Measurements from ENCODE around the gene MAPK8IP3.

The MAPK8IP3 gene

DNA sequence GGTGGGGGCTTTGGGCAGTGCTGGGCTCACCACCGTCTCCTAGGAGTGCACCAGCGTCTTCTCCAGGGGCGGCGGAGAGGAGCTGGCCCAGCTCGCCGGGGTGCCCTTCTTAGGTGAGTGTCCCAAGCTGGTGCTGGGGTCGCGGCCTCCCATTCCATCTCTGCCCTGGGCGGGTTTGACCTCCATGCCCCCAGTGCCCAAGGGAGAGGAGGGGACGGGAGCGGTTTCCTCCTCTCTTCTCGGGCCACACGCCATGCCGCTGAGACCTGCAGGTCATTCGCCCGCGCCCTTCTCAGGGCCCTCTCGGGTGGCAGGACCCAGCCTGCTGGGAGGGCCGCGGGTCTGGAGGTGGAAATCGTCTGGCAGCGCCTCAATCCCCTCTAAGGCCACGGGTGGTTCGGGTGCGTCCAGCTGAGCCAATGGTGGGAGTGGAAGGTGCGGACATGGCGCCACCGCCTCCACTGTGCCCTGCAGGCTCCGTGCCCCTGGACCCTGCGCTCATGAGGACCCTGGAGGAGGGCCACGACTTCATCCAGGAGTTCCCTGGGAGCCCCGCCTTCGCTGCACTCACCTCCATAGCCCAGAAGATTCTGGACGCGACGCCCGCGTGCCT, 82.2 kb downstream of the MAPK8IP3 start:
- no peak overlapping the region for H3K27ac ChIP-seq (ENCODE audit: insufficient read depth in 1 of 2, low read depth in 1 of 2, low read length in 2 of 2, poor library complexity in 1 of 2, severe bottlenecking in 2 of 2)
- H3K36me3 ChIP-seq (ENCODE audit: control insufficient read depth in 4 of 4, insufficient read depth in 4 of 4, low read length in 3 of 4): peaks cover 0 to 64% (median 38%) of the 10 kb centered on the region in 4 experiments
- 95% methylated on average over 25 of the region's 38 CpGs for WGBS (ENCODE audit: insufficient coverage)
- no peak for DNase-seq
- ChIA-PET CTCF (no interaction called here), POLR2A (no interaction called here)
- H3K4me1 ChIP-seq (ENCODE audit: control extremely low read depth in 1 of 4, control insufficient read depth in 4 of 4, insufficient read depth in 4 of 4, low read length in 3 of 4): peaks cover 0 to 10% (median 9%) of the 10 kb centered on the region in 4 experiments
- H3K4me3 ChIP-seq (ENCODE audit: control insufficient read depth in 1 of 7, extremely low read depth in 1 of 7, insufficient read depth in 4 of 7, low read depth in 2 of 7, low read length in 6 of 7): no peak overlapping the region
- no peaks in the 10 kb centered on the region for H3K27me3 ChIP-seq (replicated peaks in 2 of 5; ENCODE audit: control insufficient read depth in 4 of 5, insufficient read depth in 5 of 5, low read length in 4 of 5)
- no peaks in the 10 kb centered on the region for H3K9me3 ChIP-seq (ENCODE audit: control extremely low read depth in 1 of 5, control insufficient read depth in 4 of 5, insufficient read depth in 2 of 5, low read depth in 1 of 5, low read length in 4 of 5)

DNA sequence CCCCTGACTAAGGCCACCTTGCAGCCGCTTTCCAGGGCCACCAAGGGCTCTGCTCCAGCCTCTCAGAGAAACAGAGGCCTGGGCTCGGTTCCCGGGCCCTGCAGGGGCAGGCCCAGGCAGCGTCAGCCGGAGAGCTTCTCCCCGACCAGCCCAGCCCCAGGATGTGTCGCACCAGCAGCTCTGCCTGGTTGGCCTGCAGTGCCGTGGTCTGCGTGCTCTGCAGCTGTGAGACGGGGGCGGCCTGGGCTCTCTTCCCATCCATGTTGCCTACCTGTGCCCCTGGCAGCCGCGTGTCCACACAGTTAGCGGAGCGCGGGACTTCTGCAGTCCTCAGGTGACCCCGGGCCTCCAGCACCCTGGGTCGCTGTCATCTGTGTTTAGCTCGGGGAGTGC, 82.7 kb downstream of the MAPK8IP3 start:
- CTCF ChIA-PET: no interaction called here
- Histone ChIP-seq H3K27me3 (replicated peaks in 2 of 5; ENCODE audit: control insufficient read depth in 4 of 5, insufficient read depth in 5 of 5, low read length in 4 of 5) (no peaks in the 10 kb centered on the region), H3K4me3 (ENCODE audit: control insufficient read depth in 1 of 7, extremely low read depth in 1 of 7, insufficient read depth in 4 of 7, low read depth in 2 of 7, low read length in 6 of 7) (no peak overlapping the region), H3K27ac (ENCODE audit: insufficient read depth in 1 of 2, low read depth in 1 of 2, low read length in 2 of 2, poor library complexity in 1 of 2, severe bottlenecking in 2 of 2) (no peak overlapping the region), H3K4me1 (ENCODE audit: control extremely low read depth in 1 of 4, control insufficient read depth in 4 of 4, insufficient read depth in 4 of 4, low read length in 3 of 4) (peaks cover 0 to 7% (median 5%) of the 10 kb centered on the region in 4 experiments), H3K9me3 (ENCODE audit: control extremely low read depth in 1 of 5, control insufficient read depth in 4 of 5, insufficient read depth in 2 of 5, low read depth in 1 of 5, low read length in 4 of 5) (no peaks in the 10 kb centered on the region), H3K36me3 (ENCODE audit: control insufficient read depth in 4 of 4, insufficient read depth in 4 of 4, low read length in 3 of 4) (peaks cover 0 to 64% (median 38%) of the 10 kb centered on the region in 4 experiments)
- DNase-seq: no peak
- WGBS (ENCODE audit: insufficient coverage): 88% methylated on average over 19 of the region's 19 CpGs
- POLR2A ChIA-PET: no interaction called here

DNA sequence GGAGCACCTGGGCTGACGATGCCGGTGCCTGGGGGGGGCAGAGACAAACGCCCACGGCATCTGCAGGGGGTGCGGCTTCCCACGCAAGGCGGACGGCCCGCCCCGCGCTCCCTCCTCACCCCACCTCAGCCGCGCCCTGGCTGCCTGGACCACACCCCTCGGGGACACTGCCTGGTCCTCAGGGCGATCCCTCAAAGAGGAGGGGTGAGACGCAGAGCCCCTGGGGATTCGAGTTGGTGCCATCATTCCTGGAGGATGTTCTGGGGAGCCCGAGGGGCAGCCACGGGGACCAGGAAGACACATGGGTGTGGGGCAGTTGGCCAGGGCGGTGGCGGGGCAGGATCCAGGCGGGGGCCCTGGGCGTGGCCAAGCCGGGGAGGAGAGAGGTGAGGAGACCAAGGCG, 83.6 kb downstream of the MAPK8IP3 start:
- ChIA-PET POLR2A (no interaction called here), CTCF (no interaction called here)
- no peaks in the 10 kb centered on the region for H3K4me1 ChIP-seq (ENCODE audit: control extremely low read depth in 1 of 4, control insufficient read depth in 4 of 4, insufficient read depth in 4 of 4, low read length in 3 of 4)
- H3K27ac ChIP-seq (ENCODE audit: insufficient read depth in 1 of 2, low read depth in 1 of 2, low read length in 2 of 2, poor library complexity in 1 of 2, severe bottlenecking in 2 of 2): no peak overlapping the region
- H3K36me3 ChIP-seq (ENCODE audit: control insufficient read depth in 4 of 4, insufficient read depth in 4 of 4, low read length in 3 of 4): peaks cover 0 to 64% (median 38%) of the 10 kb centered on the region in 4 experiments
- no peaks in the 10 kb centered on the region for H3K9me3 ChIP-seq (ENCODE audit: control extremely low read depth in 1 of 5, control insufficient read depth in 4 of 5, insufficient read depth in 2 of 5, low read depth in 1 of 5, low read length in 4 of 5)
- WGBS (ENCODE audit: insufficient coverage): 93% methylated on average over 21 of the region's 25 CpGs
- DNase-seq: no peak
- H3K4me3 ChIP-seq (ENCODE audit: control insufficient read depth in 1 of 7, extremely low read depth in 1 of 7, insufficient read depth in 4 of 7, low read depth in 2 of 7, low read length in 6 of 7): no peak overlapping the region
- no peaks in the 10 kb centered on the region for H3K27me3 ChIP-seq (replicated peaks in 2 of 5; ENCODE audit: control insufficient read depth in 4 of 5, insufficient read depth in 5 of 5, low read length in 4 of 5)

DNA sequence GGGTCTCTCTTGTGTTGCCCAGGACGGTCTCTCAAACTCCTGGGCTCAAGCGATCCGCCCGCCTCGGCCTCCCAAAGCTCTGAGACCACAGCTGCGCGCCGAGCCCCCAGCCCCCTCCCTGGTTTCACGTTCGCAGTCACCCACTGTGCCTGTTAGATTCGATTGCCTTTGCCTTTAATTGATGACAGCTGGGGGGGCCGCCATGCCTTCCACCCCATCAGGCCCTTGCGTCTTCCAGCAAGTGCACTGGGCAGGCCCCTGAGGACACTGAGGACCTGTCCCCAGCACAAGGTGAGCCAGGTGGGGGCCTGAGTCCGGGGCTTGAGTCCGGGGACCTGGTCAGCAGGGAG, 84.2 kb downstream of the MAPK8IP3 start:
- H3K4me1 ChIP-seq (ENCODE audit: control extremely low read depth in 1 of 4, control insufficient read depth in 4 of 4, insufficient read depth in 4 of 4, low read length in 3 of 4): no peaks in the 10 kb centered on the region
- DNase-seq: no peak
- POLR2A ChIA-PET: no interaction called here
- peaks cover 0 to 64% (median 36%) of the 10 kb centered on the region in 4 experiments for H3K36me3 ChIP-seq (ENCODE audit: control insufficient read depth in 4 of 4, insufficient read depth in 4 of 4, low read length in 3 of 4)
- no peak overlapping the region for H3K4me3 ChIP-seq (ENCODE audit: control insufficient read depth in 1 of 7, extremely low read depth in 1 of 7, insufficient read depth in 4 of 7, low read depth in 2 of 7, low read length in 6 of 7)
- CTCF ChIA-PET: no interaction called here
- no peaks in the 10 kb centered on the region for H3K9me3 ChIP-seq (ENCODE audit: control extremely low read depth in 1 of 5, control insufficient read depth in 4 of 5, insufficient read depth in 2 of 5, low read depth in 1 of 5, low read length in 4 of 5)
- no peaks in the 10 kb centered on the region for H3K27me3 ChIP-seq (replicated peaks in 2 of 5; ENCODE audit: control insufficient read depth in 4 of 5, insufficient read depth in 5 of 5, low read length in 4 of 5)
- no peak overlapping the region for H3K27ac ChIP-seq (ENCODE audit: insufficient read depth in 1 of 2, low read depth in 1 of 2, low read length in 2 of 2, poor library complexity in 1 of 2, severe bottlenecking in 2 of 2)
- WGBS (ENCODE audit: insufficient coverage): 93% methylated on average over 15 of the region's 15 CpGs

DNA sequence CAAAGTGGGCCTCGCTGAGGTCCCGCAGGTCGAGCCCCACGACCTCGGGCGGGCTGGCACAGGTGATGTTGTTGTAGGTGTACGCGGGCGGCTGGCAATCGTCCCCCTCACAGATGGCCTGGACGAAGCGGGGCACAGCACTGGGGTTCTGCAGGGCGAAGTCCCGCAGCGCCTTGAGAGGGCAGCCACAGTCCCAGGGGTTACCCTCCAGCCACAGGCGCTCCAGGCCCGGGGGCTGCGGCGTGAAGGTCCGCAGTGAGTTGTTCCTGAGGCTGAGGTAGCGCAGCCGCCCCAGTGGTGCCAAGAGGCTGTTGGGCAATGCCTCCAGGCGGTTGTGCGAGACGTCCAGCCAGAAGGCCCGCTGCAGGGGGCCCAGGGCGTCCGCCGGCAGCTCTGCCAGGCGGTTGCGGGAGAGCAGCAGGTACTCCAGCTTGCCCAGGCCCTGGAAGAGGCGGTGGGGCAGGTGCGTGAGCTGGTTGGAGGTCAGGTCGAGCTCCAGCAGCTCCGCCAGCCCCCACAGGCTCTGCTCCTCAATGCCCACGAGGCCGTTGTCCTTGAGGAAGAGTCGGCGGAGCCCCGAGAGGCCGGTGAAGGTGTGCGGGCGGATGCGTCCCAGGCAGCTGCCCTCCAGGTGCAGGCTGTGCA, 84.7 kb downstream of the MAPK8IP3 start:
- no peak for DNase-seq
- no peaks in the 10 kb centered on the region for H3K4me1 ChIP-seq (ENCODE audit: control extremely low read depth in 1 of 4, control insufficient read depth in 4 of 4, insufficient read depth in 4 of 4, low read length in 3 of 4)
- no peak overlapping the region for H3K27ac ChIP-seq (ENCODE audit: insufficient read depth in 1 of 2, low read depth in 1 of 2, low read length in 2 of 2, poor library complexity in 1 of 2, severe bottlenecking in 2 of 2)
- H3K27me3 ChIP-seq (replicated peaks in 2 of 5; ENCODE audit: control insufficient read depth in 4 of 5, insufficient read depth in 5 of 5, low read length in 4 of 5): no peaks in the 10 kb centered on the region
- no peak overlapping the region for H3K4me3 ChIP-seq (ENCODE audit: control insufficient read depth in 1 of 7, extremely low read depth in 1 of 7, insufficient read depth in 4 of 7, low read depth in 2 of 7, low read length in 6 of 7)
- WGBS (ENCODE audit: insufficient coverage): 97% methylated on average over 40 of the region's 44 CpGs
- CTCF ChIA-PET: interaction anchor here (0.8 kb wide), 1 partner anchor 58 kb away, joined by 3 read pairs; no protein-coding TSS in a partner anchor
- POLR2A ChIA-PET: interaction anchor here (0.8 kb wide), 1 partner anchor 36 kb away, joined by 3 read pairs; the partner anchor contains the start of gene HAGH
- peaks cover 0 to 62% (median 36%) of the 10 kb centered on the region in 4 experiments for H3K36me3 ChIP-seq (ENCODE audit: control insufficient read depth in 4 of 4, insufficient read depth in 4 of 4, low read length in 3 of 4)
- no peaks in the 10 kb centered on the region for H3K9me3 ChIP-seq (ENCODE audit: control extremely low read depth in 1 of 5, control insufficient read depth in 4 of 5, insufficient read depth in 2 of 5, low read depth in 1 of 5, low read length in 4 of 5)

DNA sequence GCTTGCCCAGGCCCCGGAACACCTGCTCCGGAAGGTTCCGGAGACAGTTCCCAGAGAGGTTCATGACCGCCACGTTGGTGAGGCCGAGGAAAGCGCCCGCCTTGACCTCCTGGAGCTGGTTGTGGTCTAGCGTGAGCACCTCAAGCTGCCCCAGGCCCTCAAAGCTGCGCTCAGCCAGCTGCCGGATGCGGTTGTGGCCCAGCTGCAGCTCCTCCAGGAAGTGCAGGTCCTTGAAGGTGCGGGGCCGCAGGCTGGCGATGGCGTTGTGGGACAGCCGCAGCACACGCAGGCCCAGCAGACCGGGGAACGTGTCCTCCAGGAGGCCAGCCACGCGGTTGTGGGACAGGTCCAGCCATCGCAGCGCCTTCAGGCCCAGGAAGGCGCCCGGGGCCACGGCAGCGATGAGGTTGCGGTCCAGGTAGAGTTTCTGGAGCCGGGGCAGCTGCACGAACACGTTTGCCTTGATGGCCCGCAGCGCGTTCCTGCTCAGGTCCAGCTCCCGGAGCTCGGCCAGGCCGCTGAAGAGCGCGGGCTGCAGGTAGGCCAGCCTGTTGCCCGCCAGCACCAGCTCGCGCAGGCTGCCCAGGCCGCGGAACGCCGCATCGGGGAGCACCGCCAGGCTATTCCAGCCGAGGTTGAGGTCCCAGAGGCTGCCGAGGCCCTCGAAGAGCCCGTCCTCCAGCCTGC, 85.4 kb downstream of the MAPK8IP3 start:
- H3K9me3 ChIP-seq (ENCODE audit: control extremely low read depth in 1 of 5, control insufficient read depth in 4 of 5, insufficient read depth in 2 of 5, low read depth in 1 of 5, low read length in 4 of 5): no peaks in the 10 kb centered on the region
- POLR2A ChIA-PET: interaction anchor here (0.8 kb wide), 1 partner anchor 35 kb away, joined by 3 read pairs; the partner anchor contains the start of gene HAGH
- no peak overlapping the region for H3K27ac ChIP-seq (ENCODE audit: insufficient read depth in 1 of 2, low read depth in 1 of 2, low read length in 2 of 2, poor library complexity in 1 of 2, severe bottlenecking in 2 of 2)
- H3K36me3 ChIP-seq (ENCODE audit: control insufficient read depth in 4 of 4, insufficient read depth in 4 of 4, low read length in 3 of 4): peaks cover 0 to 56% (median 32%) of the 10 kb centered on the region in 4 experiments
- H3K4me1 ChIP-seq (ENCODE audit: control extremely low read depth in 1 of 4, control insufficient read depth in 4 of 4, insufficient read depth in 4 of 4, low read length in 3 of 4): no peaks in the 10 kb centered on the region
- 97% methylated on average over 53 of the region's 53 CpGs for WGBS (ENCODE audit: insufficient coverage)
- DNase-seq: no peak
- H3K27me3 ChIP-seq (replicated peaks in 2 of 5; ENCODE audit: control insufficient read depth in 4 of 5, insufficient read depth in 5 of 5, low read length in 4 of 5): no peaks in the 10 kb centered on the region
- CTCF ChIA-PET: interaction anchor here (0.8 kb wide), 1 partner anchor 57 kb away, joined by 3 read pairs; no protein-coding TSS in a partner anchor
- H3K4me3 ChIP-seq (ENCODE audit: control insufficient read depth in 1 of 7, extremely low read depth in 1 of 7, insufficient read depth in 4 of 7, low read depth in 2 of 7, low read length in 6 of 7): no peak overlapping the region
